Measurements from ENCODE around the gene NID2. TPM values are rescaled to one million over a fixed set of nuclear protein-coding genes. Genes with fewer than 3 reads are reported as not detected.

Gene NID2
- total and polyA plus RNA-seq, 9 of the 15 experiments (the other 6 are each of a cell fraction or from before 2014, with no cell fraction given) = 0.04 to 0.45 (median 0.16) TPM; not detected in 3

DNA sequence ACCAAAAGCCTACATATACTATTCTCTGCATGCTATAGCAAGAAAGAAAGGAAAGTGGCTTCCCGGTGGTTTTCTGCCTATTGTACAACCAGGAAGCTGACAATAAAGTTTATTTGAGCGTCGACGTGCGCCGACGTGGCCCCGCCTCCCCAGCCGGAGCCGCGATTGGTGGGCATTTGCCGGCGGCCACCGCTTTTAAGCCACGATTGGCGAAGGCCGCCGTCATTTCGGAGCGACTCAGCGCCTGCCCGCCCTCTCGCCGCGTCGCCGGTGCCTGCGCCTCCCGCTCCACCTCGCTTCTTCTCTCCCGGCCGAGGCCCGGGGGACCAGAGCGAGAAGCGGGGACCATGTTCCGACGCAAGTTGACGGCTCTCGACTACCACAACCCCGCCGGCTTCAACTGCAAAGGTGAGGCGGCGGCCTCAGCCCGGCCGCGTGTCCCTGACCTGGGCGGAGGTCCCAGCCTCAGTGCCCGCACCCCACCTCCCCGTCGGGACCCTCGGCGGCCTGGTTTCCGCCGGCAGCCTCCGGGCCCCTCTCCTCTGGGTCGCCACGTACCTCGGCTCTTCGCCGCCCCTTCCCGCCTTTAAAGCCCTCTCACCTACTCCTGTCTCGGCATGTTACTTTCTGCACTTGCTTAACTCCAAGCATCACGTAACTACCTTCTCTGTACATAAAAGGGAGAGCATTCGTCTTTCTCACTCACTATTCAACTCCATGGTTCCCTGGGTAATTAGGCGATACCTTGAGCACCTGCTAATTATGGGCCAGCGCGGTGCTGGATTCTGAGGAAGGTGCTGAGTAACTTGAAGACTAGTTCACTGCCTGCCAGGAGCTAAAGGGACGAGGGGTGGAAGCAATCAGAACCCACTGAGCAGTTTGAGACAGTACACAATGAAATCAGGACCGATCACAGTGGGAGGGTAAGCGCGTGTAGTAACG is 79.3 kb downstream of the NID2 start, which contains the start of gene RTRAF (continued):
- TF ChIP-seq ZFX (CRISPR knock-in tag; IDR thresholded peaks at IDR 0.05) = peak; percentile 89
- TF ChIP-seq RBM25 (IDR thresholded peaks at IDR 0.05; ENCODE audit: low read depth, low read length, severe bottlenecking) = peak; percentile 98
- TF ChIP-seq ZNF785 (CRISPR knock-in tag; IDR thresholded peaks at IDR 0.05) = no peak

DNA sequence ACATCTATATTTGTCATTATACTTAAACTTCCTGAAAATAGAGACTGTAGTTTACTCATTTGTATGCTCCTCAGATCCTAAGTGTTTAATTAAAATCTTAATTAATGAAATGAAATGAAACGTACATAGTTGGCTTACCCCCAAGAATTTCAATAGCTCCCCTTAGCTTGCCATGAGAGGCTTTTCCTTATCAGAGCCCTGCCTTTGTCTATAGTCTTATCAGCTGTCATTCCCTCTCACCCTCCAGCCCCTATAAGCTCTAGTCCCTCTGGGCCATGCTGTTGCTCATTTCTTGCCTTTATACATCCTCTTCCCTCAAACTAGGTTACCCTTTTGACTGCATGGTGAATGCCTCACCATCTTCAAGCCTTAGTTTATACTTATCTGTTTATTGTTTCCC is 80.6 kb downstream of the NID2 start:
- FAIRE-seq (no peak), ATAC-seq (peak; percentile 13; the same call in 1 of the 3 replicates), DNase-seq (ENCODE audit: extremely low read depth in 1 of 4, low spot score in 3 of 4) (peak; percentile 14 to 24 (median 18))
- ChIA-PET CTCF (ENCODE audit: low intra/inter-chr PET ratio) (interaction anchor here (0.6 kb wide), 1 partner anchor 10 kb away, joined by 3 read pairs; no protein-coding TSS in a partner anchor), POLR2A (no interaction called here)
- Histone ChIP-seq H3K9ac (ENCODE audit: insufficient read depth in 1 of 2, low read depth in 2 of 2, low read length in 2 of 2) (peak overlapping the region in 1 of 2 experiments; percentile 75; a peak in 1 of 4 replicates), H3K9me3 (replicated peaks; ENCODE audit: control insufficient read depth, insufficient read depth, low read depth, low read length) (no peaks in the 10 kb centered on the region), H3K36me3 (ENCODE audit: control insufficient read depth, insufficient read depth, low read length) (peaks cover 17% of the 10 kb centered on the region; the same call in 2 of the 3 replicates), H3K27ac (ENCODE audit: extremely low read depth, low read depth, low read length) (no peak overlapping the region; the same call in 2 of the 3 replicates), H3K27me3 (ENCODE audit: control insufficient read depth in 2 of 2, insufficient read depth in 2 of 2, low read length in 2 of 2) (peaks cover under 1 to 2% of the 10 kb centered on the region in 2 experiments; a peak in 2 of 5 replicates), H3K79me2 (ENCODE audit: control insufficient read depth, insufficient read depth, low read length) (peaks cover 33% of the 10 kb centered on the region), H2AFZ (ENCODE audit: low read depth, low read length) (peak overlapping the region; percentile 95), H3K9me1 (ENCODE audit: control insufficient read depth, insufficient read depth, low read length) (no peaks in the 10 kb centered on the region), H3K4me1 (replicated peaks in 1 of 2; ENCODE audit: control insufficient read depth in 2 of 2, insufficient read depth in 2 of 2, low read length in 2 of 2) (no peaks in the 10 kb centered on the region; a peak in 1 of 5 replicates), H4K20me1 (replicated peaks; ENCODE audit: control insufficient read depth, insufficient read depth, low read length) (no peaks in the 10 kb centered on the region; the same call in 1 of the 2 replicates), H3K4me3 (no peak overlapping the region), H3K4me2 (ENCODE audit: insufficient read depth, low read length) (peak overlapping the region; percentile 89)
- TF ChIP-seq CEBPB (tag; IDR thresholded peaks at IDR 0.05) (no peak), RBM17 (IDR thresholded peaks at IDR 0.05; ENCODE audit: borderline replicate concordance, low read depth, low read length) (no peak), RNF2 (IDR thresholded peaks at IDR 0.05) (no peak), DMBX1 (CRISPR knock-in tag; IDR thresholded peaks at IDR 0.05; ENCODE audit: borderline replicate concordance) (no peak)
- in situ Hi-C loops (cut with MboI) = no loop called here
- intact Hi-C loops (cut with micrococcal nuclease) = no loop called here
- WGBS (ENCODE audit: insufficient coverage, low coverage, missing lambda C conversion rate) = 0% methylated on average over 1 of the region's 1 CpG
- no TSS peak for BruUV-seq (replicated peaks)

Data from K562 (cell line).